Activated naive CD4-positive, alpha-beta T cell (primary cell): ENCODE measurements around the gene NXPH4.

Source experiments
- DNase-seq, 4 experiments: peaks; one replicate each; lab custom pipeline; 2025; lab: John Stamatoyannopoulos, UW

The NXPH4 gene

DNA sequence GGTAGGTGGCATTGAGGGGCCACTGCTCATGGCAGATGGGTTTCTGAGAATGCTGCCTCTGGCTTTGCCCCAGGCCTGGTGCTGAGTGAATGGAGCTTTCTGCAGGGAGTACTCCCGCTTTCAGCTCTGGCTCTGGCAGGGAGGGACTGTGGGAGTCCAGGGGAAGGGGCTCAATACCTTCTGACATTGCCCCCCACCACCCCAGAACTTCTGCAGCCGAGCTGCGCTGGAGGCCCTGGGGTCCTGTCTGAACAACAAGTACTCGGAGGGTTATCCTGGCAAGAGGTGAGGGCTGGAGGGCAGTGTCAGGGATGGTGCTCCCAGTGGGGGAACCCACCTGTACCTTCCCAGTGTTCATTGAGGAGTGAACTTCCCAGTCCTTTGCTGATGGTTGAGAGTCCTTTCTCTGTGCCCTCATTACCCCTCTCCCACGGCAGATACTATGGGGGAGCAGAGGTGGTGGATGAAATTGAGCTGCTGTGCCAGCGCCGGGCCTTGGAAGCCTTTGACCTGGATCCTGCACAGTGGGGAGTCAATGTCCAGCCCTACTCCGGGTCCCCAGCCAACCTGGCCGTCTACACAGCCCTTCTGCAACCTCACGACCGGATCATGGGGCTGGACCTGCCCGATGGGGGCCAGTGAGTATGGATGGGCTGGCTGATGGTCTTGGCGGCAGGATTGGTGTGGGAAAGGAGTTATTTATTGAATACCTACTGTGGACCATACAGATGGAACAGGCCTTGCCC, 14.9 kb downstream of the NXPH4 start:
- no peak for DNase-seq

DNA sequence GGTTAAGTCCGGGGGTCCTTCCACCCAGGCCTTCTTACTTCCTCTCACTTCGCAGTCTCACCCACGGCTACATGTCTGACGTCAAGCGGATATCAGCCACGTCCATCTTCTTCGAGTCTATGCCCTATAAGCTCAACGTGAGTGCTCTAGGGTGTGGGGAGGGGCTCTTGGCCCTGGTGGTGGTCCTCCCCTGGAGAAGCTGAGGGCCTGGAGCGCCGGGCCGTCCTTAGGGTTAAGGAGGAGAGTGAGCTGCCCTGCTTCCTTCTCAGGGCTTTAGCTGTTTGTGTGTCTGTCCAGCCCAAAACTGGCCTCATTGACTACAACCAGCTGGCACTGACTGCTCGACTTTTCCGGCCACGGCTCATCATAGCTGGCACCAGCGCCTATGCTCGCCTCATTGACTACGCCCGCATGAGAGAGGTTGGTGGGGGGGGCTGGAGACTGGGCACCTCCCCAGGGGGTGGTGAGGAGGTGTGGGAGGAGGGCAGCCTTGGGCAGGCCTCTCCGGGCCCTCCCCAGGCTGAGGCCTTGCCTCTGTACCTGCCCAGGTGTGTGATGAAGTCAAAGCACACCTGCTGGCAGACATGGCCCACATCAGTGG, 15.7 kb downstream of the NXPH4 start:
- DNase-seq, result no peak

DNA sequence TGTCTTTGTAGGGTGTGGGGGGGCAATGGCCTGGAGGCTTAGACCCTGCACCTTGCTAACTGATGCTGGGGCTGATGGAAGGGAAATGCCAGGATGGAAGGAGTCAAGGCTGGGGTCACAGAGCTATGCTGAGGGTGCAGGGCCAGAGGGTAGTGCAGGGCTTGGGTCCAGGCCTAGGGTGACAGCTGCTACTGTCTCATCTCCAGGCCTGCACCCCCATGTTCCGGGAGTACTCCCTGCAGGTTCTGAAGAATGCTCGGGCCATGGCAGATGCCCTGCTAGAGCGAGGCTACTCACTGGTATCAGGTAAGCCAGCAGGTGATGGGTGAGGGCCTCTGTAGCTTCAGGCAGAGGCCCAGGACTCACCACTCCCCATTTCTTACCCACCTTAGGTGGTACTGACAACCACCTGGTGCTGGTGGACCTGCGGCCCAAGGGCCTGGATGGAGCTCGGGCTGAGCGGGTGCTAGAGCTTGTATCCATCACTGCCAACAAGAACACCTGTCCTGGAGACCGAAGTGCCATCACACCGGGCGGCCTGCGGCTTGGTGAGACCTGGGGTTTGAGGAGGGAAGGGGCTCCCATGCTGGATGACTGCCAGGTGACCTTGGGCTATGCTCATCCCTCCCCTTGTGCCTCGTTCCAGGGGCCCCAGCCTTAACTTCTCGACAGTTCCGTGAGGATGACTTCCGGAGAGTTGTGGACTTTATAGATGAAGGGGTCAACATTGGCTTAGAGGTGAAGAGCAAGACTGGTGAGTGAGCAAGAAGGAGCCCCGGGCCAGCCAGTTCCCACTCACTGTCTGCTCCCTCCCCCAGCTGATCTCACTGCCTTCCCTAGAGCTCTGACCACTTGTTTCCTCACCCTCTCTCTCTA, 17.0 kb downstream of the NXPH4 start:
- no peak for DNase-seq

DNA sequence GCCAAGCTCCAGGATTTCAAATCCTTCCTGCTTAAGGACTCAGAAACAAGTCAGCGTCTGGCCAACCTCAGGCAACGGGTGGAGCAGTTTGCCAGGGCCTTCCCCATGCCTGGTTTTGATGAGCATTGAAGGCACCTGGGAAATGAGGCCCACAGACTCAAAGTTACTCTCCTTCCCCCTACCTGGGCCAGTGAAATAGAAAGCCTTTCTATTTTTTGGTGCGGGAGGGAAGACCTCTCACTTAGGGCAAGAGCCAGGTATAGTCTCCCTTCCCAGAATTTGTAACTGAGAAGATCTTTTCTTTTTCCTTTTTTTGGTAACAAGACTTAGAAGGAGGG, 17.6 kb downstream of the NXPH4 start:
- DNase-seq, result no peak

DNA sequence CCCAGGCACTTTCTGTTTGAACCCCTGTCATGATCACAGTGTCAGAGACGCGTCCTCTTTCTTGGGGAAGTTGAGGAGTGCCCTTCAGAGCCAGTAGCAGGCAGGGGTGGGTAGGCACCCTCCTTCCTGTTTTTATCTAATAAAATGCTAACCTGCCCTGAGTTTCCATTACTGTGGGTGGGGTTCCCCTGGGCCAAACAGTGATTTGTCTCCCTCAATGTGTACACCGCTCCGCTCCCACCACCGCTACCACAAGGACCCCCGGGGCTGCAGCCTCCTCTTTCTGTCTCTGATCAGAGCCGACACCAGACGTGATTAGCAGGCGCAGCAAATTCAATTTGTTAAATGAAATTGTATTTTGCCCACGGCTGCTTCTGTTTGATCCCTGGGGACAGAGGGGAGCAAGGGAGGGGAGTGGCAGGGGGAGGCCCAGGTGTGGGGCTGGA, 18.0 kb downstream of the NXPH4 start:
- DNase-seq, result no peak

DNA sequence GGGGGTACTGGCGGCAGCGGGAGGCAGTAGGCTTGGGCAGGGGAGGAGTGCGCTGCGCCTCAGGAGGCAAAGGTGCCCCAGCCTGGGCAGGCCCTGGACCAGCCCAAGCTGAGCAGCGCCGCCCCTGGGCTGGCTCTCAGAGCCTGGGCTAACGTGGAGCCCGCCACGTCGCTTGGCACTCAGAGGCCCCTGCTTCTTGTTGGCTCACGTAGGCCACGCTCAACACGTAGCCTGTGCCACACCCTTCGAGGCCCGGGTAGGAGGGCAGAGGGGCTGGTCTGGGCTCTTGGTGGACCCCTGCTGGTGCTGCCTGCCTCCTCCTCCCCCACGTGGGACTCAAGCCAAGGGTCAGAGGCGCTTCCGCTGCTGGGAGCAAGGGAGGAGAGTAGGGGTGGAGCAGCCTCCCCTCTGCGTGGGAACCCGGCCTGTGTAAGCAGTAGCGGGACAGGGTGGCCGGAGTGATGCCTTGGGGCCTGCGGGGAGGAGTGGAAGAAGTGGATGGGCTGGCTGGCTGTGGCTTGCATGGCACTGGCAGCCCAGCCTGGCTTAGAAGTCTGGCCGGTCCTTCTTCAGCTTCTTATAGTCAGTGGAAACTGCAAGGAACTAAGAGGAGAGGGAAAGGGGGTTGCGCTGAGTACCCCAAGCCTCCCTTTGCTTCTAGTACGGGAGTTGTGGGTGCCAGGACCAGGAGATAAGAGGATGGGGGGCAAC, 18.6 kb downstream of the NXPH4 start:
- no peak for DNase-seq

DNA sequence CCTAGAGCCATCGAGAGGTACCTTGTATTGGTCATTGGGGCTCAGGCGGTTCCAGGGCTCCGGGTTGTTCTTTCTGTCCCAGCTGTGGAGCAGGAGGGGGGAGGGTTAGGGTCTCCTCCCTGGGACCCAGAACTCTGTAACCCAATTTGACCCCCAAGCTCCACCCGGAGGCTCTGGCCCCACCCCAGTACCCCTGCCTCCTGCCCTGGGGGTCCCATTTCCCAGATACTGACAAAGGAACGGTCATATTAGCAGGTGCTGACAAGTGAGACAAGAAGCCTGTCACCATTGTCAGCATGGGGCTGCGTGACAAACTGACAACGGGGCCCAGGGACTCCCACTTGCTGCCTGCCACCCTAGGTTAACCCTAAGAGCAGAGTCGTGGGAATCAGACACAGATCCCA, 19.1 kb downstream of the NXPH4 start:
- DNase-seq, result no peak

DNA sequence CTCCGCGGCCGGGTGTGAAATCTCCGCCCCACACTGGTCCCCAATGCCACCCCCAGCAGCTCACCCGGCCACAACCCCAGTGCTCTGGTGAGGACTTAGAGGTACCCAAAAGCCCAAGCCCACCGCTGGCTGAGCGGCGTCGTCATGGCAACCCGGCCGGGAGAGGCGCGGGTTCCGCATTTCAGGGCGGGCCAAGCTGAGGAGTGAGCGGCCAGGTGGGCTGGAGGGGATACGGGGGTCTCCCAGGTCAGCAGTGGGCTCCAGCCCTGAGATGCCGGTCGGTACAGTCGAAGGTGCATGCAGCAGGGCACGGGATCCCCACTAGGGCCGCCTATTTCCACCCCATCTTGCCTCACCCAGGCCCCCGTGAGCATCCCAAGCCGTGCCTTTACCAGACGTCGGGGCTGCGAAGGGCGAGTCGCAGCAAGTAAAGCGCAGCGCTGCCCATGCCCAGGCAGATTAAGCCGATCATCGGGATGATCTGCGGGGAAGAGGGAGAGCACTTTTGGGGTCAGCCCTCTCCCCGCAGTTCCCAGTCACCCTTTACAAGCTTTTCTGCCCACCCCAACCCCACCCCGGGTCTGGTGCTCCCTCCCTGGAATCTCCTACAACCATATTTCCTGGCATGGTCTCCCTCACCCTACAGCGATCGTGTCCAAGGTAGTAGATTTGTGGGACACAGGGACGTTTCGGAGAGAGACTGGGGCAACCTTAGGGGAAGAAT, 19.8 kb downstream of the NXPH4 start:
- no peak for DNase-seq

DNA sequence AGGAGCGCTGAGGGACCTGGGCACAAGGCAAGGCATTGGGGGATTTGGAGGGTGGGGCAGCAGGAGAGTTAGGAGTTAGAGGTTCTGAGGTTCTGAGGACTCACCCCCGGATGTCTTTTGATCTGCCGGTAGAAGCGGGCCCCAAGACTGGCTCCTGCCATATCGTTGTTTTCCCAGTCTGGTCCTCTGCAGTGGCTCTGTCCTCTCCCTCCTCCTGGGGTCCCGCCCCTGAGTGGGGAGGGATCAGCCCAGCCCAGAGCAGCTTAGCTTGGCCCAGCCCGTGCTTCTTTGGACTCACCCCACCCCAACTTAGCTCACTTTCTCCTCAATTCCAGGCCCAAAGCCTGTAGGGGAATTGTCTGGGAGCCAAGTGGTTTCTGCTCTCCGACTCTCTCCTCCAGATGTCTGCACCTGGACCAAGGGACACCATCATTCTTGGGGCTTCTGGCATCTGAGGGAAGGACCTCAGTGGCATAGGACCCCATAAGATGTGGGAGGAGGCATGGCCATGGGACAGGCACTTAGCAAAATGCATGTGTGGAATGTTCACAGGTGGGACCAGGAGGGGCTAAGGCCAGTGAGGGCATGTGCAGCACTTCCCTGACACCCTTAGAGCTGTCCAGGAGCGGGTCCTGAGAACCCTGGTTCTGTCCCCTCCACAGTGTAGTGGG, 20.5 kb downstream of the NXPH4 start:
- DNase-seq, result no peak

DNA sequence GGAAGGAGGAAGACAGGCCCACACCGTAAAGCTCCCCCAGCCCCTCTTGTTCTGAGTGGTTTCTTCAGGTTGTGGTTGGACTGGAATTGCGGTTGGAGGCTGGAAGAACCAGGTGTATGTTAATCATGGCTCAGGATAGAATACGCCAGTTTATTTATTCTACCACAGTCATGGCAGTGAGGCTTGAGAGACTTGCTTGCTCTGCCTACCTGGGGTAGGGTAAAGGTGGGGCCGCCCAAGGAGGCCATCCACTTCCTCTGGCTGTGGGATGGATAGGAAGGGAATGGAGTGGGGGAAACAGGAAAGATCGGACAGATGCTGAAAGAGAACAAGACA, 21.0 kb downstream of the NXPH4 start:
- DNase-seq, result no peak

DNA sequence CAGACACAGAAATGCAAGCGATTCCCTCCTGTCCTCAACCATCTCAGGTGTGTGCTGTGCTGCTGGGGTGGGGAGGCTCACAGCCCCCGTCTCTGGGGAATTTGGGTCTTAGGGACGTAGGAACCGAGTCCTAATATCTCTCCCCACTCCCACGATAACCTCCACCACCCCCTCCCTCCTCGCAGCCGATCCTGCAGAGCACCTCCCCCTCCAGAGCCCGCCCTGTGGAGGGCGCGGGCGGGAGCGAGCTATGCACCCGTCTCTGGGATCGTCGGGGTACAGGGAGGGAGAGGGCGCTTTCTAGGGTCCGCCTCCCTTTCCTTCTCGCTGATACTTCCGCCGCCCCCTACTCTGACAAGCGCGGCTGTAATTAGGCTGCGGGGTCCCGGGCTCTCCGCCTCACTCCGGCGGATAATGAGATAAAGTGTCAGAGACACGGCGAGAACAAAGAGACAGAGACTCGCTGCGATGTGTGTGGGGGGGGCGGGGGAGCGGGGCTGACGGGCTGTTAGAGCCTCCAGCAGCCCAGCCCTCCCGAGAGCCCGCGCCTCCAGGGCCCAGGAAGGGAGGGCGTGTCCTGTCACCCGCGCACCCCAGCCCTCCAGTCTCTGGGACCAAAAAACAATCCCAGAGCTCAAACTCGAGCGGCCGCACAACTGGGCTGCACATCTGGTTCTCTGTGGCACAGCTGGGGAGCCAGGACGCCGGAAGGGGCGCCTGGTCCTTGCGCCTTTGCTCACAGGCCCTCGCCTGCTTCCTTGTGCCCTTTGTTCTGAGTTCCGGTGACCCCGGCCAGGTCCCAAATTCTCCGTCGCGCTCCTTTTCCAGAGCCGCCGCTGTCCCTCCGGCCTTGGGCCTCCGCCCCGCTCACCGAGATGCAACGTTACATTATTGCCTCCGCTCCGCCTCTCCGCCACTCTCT, 21.6 kb downstream of the NXPH4 start:
- no peak for DNase-seq

DNA sequence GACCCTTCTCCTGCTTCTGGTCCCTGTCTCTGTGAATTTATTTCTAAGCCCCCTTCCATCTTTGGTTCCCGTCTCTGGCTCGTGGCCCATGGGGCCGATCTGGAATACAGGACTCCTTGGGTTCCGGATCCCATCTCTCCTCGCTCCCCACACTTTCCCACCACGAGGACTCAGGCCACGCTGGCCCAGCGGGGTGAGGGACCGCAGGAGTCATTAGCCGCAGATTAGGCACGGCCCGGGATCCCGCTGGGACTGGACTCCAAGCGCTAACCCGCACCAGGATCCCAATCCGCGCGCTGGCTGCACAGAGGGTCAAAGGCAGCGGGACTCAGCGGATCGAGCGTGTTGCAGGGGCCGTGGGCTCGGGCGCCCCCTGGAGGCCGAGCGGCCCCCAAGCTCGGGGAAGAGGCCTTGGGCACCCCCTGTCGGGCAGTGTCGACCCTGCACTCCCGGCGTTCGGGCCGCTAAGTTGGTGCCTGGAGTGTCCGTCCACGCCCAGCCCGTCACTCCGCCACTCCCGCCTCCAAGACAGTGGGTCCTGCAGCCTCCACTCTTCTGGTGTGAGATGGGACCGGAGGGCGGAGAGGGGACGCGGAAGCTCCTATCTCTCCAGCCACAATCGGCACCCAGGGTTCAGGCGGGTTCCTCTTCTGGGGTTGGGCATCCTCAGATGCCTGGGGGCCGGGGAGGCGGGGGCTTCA, 22.4 kb downstream of the NXPH4 start:
- peak; percentile 77 to 87 (median 78) for DNase-seq

DNA sequence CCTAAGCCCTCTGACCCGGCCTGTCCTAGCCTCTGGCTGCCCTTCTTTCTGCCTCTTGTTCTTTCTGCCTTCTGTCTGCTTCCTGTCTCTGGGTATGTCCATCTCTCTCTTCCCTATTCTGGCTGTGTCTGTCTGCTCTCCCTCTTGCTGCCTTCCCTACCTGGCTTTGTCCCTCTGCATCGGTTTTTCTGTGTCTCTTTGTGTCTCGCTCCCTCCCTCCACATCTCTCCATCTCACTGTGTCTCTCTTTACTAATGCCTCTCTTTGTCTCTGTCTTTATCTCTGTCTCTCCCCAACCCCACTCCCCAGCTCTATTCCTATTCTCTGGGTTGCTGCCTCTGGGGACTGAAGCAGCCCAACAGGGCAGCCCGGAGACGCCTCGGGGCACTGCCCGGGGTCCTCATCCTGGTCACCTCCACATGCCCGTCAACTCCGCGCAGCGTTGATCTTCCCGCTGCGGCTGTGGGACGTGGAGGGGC, 23.0 kb downstream of the NXPH4 start:
- no peak for DNase-seq

DNA sequence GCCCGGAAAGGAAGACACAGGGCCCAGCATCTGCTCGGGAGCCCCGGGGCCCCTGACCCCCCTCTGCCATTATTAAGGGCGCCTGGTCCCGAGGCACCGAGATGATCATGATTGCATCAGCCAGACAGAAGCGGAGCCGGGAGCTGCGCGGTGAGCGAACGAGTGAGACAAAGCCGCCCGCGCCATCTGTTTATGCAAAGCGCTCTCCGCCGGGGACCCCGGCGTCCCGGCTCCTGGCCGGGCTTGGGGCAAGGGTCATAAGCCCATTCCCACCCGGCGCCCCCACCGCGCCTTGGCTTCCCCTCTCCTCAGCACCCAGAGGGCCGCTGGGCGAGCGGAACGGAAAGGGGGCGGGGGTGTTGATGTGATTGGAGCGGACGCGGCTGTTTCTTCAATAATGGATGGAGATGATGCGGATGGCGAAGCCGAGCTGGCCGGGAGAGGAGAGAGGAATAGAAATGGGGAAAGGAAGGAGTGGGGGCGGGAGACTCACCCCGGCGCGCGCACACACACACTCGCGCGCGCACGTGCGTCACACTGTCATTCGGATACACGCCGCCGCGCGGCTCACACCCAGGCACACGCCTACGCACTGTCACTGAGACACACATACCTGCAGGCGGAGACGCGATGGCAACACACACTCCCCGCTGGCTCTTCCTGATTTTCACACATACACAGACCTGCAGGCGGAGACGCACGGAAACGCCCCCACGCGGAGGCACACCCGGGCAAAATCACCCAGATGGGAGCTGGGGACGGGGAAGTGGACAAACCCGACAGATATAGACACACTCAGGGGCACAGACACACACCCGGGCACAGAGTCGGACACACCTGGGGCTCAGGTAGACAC, 23.7 kb downstream of the NXPH4 start:
- DNase-seq, result peak in 2 of 4 experiments; percentile 47 to 59

DNA sequence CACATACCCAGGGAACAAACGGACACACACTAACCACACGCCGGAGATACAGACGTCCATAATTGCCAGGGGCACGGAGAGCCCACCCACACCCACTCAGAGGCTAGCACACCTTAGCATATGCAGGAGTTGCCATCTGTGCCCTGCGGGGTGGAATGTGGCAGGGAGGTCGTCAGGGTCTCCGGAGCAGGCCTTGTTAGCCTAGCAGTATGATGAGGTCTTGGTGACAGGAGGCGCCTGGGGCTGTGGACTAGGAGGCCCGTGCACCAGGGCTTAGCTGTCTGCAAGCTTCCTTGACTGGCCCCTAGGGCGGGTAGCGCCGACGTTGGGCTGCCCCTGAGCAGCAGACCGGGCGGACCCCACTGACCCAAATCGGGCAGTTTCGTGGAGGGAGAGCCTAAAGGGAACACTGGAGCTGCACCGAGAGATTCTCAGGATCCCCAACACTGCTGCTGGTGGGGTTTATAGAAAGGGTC, 24.4 kb downstream of the NXPH4 start:
- DNase-seq, result no peak

DNA sequence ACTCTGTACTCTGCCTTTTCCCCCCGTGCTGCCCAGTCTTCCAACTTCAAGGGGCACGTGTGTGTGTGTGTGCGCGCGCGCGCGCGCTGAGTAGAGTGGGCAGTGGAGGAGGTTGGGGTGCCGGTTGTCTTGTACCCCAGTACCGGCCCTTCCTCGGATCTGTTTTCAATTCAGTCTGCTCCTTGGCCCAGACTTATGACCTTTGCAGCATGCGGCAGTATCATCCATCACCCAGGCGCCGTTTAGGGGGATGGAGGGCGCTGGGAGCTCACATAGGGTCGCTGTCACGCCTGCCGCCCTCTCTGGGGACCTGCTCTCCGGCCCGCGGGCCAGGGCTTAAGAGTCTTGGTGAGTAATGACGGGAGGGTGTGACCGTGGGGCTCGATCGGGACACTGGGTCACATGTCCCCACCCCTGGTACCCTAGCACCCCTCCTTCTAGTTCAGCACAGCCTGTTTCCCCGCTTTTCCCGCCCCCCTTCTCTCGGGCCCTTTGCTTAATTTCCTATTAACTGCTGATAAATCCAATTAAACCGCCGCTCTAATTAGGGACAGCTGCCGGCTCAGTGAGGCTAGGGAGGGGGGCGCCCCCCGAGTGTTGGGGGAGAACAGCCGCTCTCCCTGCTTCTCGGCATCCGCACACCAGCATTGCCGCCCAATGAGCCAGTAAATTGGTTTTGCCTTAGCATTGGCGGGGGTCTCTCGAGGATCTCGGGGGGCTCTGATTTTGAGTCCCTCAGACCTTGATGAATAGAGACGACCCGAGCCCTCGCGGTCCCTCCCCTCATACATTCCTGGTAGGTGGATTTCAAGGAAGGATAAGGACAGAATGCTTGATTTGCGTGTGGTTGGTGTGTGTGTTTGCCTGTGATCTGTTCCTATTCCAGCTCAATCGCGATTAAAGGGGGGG, 25.1 kb downstream of the NXPH4 start:
- no peak for DNase-seq

DNA sequence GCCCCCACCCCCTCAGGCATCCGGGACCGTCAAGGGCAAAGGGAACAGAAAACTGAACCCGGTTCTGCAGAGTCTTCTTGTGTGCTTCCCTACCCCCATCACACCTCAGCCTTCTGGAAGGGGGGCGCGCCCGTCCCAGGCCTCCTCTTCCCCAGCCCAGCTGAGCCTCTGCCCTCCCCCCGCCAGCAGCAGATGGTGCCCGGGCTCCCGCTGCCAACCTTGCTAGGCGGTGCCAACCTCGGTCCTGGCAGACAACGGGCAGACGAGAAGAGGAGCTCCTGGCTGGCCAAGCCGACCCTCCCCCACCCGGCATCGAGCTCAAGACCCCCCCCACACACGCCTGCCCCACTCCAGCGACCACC, 25.7 kb downstream of the NXPH4 start:
- DNase-seq, result no peak
